GOT3 (cell line): ENCODE measurements around the gene SLC2A4RG.
"Not testable (repeated sequence)": the region's sequence is repeated elsewhere in the genome, so short reads cannot be mapped to it uniquely, and the experiment has no call there.

Experiments used
- DNase-seq: peaks from one replicate; lab custom pipeline; 2025; ENCODE audit warnings: mixed read lengths; lab: John Stamatoyannopoulos, UW

SLC2A4RG gene

DNA sequence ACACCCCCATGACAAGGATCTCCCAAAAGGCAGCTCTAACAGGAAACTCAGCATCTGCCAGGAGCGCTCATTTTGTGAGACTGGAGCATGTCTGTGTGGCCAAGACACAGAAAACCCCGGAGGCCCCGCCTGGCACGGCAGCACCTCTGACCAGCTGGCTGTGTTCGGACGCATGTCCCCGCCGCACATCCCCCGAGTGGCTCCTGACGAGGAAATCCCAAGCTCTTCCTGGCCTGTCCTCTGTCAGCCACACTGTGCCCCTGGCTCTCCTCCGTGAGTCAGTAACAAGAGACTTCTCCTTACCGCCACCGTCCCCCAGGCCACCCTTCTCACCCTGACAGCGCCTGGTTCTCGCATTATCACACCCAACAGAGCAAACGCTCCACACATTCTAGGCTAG, 14.4 kb downstream of the SLC2A4RG start:
- DNase-seq, result no peak

DNA sequence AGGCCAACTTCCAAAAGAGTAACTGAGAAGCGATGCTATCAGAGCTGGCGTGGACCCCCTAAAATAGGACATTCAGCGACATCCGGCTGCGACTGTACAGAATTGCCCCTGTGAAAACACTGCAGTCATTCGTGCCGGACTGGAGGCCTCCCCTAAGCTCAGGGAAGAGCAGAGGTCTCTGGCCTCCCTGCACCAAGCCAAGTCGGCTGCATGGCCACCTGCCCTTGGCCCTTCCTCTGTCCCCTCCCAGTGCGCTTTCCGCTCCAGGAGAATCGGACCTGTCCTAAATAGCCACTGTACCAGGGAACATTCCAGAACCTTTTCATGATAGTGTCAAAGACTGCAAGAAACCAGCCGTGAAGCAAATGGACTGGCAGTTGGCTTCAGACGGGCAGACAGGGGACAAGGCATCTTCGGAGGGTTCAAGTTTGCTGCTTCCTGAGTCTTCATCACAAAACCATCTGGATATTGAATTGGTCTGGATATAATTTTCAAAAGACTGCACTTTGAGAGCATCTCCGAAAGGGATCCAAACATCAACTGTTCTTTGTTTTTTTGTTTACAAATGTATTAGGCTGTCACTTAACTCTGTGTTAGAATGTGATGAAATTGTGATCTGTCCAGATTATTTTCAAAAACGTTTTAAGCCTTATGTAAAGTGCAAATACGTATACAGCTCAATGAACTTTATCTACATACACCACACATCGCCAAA, 16.5 kb downstream of the SLC2A4RG start:
- no peak for DNase-seq

DNA sequence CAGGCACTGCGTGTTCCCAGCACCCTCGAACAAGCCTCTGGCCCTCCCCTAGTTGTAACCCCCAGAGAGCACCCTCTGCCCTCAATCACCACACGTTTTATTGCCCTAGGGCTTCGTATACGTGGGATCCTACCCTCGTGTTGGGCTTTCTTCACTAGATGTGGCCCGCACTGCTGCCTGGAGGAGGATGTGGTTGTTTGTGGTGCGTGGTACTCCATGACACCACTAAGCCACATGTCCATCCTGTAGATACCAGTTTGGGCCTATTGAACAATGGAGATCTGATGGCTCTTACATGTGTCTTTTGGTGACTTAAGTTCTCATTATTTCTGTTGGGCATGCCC, 17.0 kb downstream of the SLC2A4RG start:
- DNase-seq, result no peak

GRCh38 chr20:63758152-63758551, 18.6 kb downstream of the SLC2A4RG start:
- DNase-seq, result no peak

- no peak for DNase-seq
Observed at GRCh38 chr20:63759377-63759901, 19.9 kb downstream of the SLC2A4RG start.

DNA sequence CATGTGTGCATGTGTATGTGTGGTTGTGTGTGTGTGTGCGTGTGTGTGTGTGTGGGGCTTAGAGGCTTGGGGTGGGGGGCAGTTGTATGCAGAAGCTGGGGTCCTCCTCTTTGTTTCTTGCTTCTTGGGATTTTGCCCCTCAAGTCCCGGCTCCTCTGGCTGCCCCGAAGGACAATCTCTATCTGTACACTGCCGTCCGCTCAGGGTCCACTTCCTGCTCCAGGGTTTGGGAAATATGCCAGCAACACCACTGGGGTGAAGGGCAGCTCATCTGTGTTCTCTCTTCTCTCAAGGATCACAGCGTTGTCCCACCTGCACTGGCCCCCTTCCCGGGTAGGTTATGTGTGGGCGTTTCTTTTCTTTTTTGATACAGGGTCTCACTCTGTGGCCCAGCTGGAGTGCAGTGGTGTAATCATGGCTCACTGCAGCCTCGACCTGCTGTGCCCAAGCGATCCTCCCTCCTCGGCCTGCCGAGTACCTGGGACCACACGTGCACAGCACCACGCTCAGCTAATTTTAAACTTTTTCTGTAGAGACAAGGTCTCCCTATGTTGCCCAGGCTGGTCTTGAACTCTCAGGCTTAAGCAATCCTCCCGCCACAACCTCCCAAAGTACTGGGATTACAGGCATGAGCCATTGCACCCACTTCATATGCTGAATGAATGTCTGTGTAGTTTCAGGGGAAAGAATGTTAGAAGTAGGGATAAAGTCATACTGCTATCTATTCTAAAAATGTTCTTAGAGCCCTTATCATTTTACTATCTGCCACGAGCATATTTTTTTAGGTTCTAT, 25.7 kb downstream of the SLC2A4RG start:
- no peak for DNase-seq

GRCh38 chr20:63765902-63766301, 26.3 kb downstream of the SLC2A4RG start:
- no peak for DNase-seq

- no peak for DNase-seq
Observed at GRCh38 chr20:63766695-63767426, 27.3 kb downstream of the SLC2A4RG start.

DNA sequence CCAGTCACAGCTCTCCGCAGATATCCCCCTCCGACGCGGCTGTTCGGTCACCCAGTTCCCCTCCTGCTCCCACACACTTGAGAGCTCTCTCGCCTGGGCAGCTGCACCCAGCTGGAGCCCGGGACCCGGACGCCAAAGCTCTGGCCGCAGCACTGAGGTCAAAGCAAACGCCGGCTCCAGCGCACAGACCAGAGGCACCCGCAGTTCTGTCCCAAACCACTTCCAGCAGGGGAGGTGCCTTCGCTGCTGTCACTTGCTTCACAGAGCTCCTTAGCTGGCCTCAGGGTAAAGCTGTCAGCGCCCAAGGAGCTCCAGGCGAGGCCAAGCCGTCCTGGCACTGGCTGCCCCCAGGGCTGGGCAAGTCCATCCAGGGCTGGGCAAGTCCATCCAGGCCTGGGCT, 27.9 kb downstream of the SLC2A4RG start:
- DNase-seq, result no peak

GRCh38 chr20:63767886-63768285, 28.3 kb downstream of the SLC2A4RG start:
- no peak for DNase-seq

- no peak for DNase-seq
Observed at GRCh38 chr20:63768591-63769515, 29.3 kb downstream of the SLC2A4RG start.

DNA sequence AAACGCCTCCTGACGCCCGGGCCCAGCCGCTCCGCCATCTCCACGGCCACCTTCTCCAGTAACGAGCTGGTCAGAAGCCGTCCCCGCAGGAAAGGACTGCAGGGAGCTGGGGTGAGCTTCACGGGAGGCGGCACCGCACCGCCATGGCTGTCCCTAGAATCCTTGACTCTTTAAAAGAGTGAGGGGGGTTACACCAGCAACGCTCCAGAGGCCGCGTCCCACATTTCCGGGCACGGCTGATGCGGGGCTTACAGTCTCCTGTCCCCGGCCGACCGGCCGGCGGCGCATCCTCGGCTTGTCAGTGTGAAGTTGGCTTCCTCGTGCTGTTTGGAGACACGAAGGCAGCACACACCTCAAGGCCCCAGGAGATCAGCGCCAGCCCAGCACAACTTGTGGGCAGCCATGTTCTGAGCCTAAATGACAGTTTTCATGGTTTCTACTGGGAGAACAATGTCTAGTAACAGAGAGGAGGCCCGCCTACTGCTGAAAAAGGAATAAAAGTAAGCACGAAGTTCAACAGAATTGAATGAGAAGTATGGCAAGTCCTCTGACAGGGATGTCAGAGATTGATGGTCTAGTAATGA, 30.4 kb downstream of the SLC2A4RG start:
- DNase-seq, result no peak

DNA sequence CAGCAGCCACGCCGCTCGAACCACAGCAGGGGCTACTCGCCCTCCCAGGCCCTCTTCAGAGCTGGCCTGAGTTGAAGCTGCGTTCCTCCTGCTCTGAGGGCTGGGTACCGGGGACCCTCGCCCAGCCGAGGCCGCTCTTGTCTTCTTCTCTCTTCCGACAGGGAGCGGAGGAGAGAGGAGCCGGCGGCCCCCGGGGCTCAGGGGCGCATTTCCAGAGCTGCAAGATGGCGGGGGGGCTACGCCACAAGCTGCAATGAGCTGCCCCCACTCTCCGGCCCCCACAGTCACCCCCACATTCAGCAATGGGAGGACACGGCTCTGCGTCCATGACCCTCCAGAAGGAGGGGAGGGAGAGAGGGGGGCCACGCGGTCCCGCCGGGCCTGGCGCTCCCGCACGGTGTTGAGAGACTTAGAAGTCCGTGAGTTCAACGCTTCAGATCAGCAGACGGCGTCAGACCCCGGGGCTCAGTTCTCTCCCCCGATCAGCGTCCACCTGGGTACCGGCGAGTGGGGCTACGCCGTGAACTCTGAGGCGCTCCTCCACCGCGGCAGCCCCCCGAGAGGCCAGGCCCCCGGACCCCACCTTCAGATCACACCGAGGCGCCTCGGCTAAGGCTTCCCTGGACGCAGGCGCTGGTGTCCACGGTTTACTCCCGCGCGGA, 31.6 kb downstream of the SLC2A4RG start:
- DNase-seq, result no peak

DNA sequence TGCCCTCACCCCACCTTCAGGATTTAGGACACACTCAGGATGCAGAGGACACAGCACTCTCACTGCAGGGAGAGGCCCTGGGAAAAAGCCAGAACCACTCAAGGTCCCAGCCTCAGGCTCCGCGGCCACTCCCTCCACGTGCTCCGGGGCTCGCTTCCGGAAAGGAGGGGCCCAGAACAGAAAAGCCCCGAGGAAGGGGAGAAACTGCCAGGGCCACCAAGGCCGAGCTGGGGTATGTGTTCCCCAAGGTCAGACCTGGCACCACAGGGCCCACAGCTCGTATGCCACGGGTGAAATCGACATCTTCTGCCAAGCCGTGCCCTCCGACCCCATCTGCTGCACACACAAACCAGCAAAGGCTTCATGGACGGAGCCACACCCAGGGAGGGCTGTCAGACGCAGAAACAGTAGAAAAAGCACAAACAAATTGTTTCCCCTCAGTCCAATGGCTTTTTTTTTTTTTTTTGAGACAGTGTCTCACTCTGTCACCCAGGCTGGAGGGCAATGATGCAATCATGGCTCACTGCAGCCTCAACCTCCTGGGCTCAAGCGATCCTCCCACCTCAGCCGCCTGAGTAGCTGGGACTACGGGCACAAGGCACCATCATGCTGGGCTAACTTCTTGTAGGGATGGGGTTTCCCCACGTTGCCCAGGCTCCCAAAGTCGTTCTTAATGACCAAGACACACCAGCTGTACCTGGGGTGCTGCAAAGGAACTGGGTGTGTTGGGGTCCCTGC, 33.4 kb downstream of the SLC2A4RG start:
- DNase-seq, result no peak

DNA sequence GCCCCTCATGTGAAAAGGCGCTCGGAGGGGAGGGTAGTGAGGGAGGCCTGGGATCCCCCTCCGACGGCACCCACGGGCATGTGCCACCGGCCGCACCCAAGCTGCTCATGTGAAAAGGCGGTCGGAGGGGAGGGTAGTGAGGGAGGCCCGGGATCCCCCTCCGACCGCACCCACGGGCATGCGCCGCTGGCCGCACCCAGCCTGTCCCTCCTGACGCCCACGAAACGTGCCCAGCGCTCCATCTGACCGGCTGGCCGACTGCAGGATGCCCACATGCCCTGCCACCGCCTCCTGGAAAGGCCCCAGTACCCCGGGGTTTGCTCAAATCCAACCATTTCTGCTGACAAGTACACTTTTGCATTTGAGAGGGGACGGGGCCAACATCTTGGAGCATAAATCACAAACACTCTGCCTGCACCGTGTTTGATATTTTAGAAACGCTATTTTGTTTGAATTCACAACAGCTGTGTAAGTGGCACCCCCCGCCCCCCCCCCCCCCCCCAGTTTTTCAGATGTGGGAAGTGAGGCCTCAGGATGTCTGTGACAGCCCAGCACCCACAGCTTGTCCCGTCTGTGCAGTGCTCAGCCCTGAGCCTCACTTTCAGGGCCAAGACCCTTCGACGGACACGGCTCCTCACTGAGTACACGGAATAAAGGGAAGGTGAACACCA, 34.1 kb downstream of the SLC2A4RG start:
- DNase-seq, result no peak

DNA sequence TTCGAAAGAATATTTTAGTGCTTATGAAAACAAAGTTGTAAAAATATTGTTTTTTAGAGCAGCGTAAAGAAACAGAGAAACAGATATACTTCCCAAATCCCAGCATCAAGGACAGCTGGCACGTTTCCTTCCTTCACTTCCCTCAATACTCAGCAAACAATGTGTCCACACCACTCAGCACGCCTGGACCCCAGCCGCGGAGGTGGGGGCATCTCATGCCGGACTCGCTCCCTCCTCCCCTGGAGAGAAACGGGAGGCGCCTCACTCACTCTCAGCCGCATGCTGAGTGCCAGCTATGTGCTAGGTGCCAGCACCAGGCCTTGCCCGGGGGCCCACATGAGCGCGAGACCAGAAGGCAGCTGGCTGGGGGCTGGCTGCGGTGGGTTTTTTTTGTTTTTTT, 34.7 kb downstream of the SLC2A4RG start:
- no peak for DNase-seq

DNA sequence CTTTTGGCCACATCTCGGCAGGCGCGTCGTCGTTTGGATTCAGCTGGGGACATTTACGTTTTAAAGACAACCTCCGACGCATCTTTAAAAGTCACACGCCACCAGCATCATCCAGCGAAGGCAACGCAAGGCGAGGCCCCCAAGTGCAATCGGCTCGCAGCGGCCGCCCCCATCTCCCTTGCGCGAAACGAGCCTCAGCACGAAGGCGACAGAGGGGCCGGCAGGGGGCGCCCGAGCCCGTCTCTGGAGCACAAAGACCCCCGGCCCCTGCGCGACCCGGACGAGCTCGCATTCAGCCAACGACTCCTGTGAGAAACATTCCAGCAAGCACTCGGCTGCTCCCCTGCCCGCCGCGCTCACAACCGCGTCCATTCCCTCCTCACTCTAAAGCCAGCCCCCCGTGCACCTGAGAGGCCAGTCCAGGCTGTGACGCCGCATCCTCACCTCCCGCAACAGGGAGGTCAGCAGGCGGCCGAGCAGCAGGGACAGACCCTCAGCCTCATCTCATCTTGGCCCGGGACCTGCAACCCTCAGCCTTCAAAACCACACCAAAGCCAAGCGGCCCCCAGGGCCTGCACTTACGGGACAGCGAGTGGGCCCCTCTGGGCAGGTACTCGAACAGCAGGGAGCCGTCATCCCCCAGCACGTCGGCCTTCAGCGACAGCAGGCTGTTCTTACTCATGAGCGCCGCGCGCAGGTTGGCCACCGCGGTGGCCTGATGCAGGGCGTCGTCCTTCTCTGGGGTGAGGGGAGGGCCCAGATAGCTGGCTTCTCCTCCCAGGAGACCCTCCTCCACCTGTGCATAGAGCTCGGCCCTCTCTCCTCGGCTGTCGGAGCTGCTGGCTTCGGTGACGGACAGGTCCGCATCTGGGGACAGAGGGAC, 35.8 kb downstream of the SLC2A4RG start:
- no peak for DNase-seq

- not testable (repeated sequence) for DNase-seq
Observed at GRCh38 chr20:63776875-63777274, 37.3 kb downstream of the SLC2A4RG start.
